ENCODE results near the gene PIH1D1.

Gene PIH1D1

GRCh38 chr19:49451430-49452181 is at the start of gene PIH1D1:
TSS of gene PIH1D1 (minus strand) at chr19:49451814. CDS start at chr19:49451574, 240 bp downstream.
- DNase-seq (ENCODE audit: low read depth): peak; percentile 99

GRCh38 chr19:49499030-49499670 is 47.5 kb upstream of the PIH1D1 start:
- DNase-seq (ENCODE audit: low read depth): no peak

- no peak for DNase-seq (ENCODE audit: low read depth)
Observed at GRCh38 chr19:49498475-49498874, 46.9 kb upstream of the PIH1D1 start.

GRCh38 chr19:49497789-49498103 is 46.1 kb upstream of the PIH1D1 start:
- no peak for DNase-seq (ENCODE audit: low read depth)

GRCh38 chr19:49497047-49497788 is 45.6 kb upstream of the PIH1D1 start:
- peak; percentile 67 for DNase-seq (ENCODE audit: low read depth)

- no peak for DNase-seq (ENCODE audit: low read depth)
Observed at GRCh38 chr19:49496574-49497008, 45.0 kb upstream of the PIH1D1 start.

- no peak for DNase-seq (ENCODE audit: low read depth)
Observed at GRCh38 chr19:49492573-49493405, 41.2 kb upstream of the PIH1D1 start.

- no peak for DNase-seq (ENCODE audit: low read depth)
Observed at GRCh38 chr19:49491804-49492572, 40.4 kb upstream of the PIH1D1 start.

GRCh38 chr19:49491030-49491803 is 39.6 kb upstream of the PIH1D1 start:
- no peak for DNase-seq (ENCODE audit: low read depth)

- DNase-seq (ENCODE audit: low read depth): no peak
Observed at GRCh38 chr19:49490287-49491029, 38.8 kb upstream of the PIH1D1 start.

- no peak for DNase-seq (ENCODE audit: low read depth)
Observed at GRCh38 chr19:49489601-49490167, 38.1 kb upstream of the PIH1D1 start.

- DNase-seq (ENCODE audit: low read depth): no peak
Observed at GRCh38 chr19:49488863-49489537, 37.4 kb upstream of the PIH1D1 start.

GRCh38 chr19:49488046-49488862 is 36.6 kb upstream of the PIH1D1 start:
- no peak for DNase-seq (ENCODE audit: low read depth)

GRCh38 chr19:49487277-49488045 is 35.8 kb upstream of the PIH1D1 start, which contains the start of gene RPL13A:
TSS of gene RPL13A (plus strand) at chr19:49487608. CDS start at chr19:49487630, 22 bp downstream.
- peak; percentile 98 for DNase-seq (ENCODE audit: low read depth)

GRCh38 chr19:49486710-49487276 is 35.2 kb upstream of the PIH1D1 start:
- no peak for DNase-seq (ENCODE audit: low read depth)

GRCh38 chr19:49486232-49486631 is 34.6 kb upstream of the PIH1D1 start:
- DNase-seq (ENCODE audit: low read depth): no peak
